T-helper 1 cell treated with Interleukin-12 subunit alpha and Interleukin-12 subunit beta and Interleukin-4 antibody, amounts not matched to agents 30 μg/mL and 1 μg/mL, for 36 hours (primary cell): Measurements from ENCODE around the gene CA7.

Experiments used
- H3K27ac Mint-ChIP-seq: one replicate; pipeline ENCODE4 v1.8.0; 2021; ENCODE audit warnings: mild to moderate bottlenecking, mixed read lengths
- H3K27me3 Mint-ChIP-seq: one replicate; pipeline ENCODE4 v1.8.0; 2021; ENCODE audit warnings: low read depth, mixed read lengths
- H3K36me3 Mint-ChIP-seq: one replicate; pipeline ENCODE4 v1.8.0; 2021; ENCODE audit warnings: low read depth, mixed read lengths
- H3K4me1 Mint-ChIP-seq: one replicate; pipeline ENCODE4 v1.8.0; 2021; ENCODE audit warnings: low read depth, mixed read lengths
- H3K4me3 Mint-ChIP-seq: one replicate; pipeline ENCODE4 v1.8.0; 2021; ENCODE audit warnings: mild to moderate bottlenecking, moderate library complexity, mixed read lengths
- H3K9me3 Mint-ChIP-seq: one replicate; pipeline ENCODE4 v1.8.0; 2021; ENCODE audit warnings: mixed read lengths

CA7 gene

DNA sequence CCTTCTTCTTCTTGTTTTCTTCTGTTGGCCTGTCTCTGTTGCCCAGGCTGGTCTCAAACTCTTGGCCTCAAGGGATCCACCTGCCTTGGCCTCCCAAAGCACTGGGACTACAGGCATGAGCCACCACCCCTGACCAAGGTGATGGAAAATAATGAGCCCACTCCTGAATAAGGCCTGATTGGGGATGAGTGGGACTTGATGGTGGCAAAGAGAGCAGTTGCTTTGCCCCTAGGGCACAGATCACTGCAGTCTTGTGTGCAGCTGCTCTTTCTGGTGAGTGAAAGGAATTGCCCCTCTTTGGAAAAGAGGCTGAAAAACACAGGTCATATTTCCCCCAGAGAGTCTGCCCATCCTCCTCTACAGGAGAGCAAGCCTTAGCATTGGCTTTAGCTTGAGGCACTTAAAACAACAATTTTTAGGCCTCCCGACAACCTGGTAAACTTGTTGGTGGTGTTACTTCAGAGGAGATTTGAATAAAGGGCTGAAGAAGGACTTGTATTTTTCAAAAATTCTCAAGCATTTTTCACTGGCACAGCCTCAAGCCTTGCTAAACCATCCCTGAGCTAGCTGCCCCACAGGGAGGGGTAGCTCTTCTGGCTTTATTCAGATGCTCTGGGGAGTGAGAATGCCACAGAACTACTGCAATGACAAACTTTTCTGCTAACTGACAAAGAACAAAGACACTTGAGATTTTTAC is 30.0 kb downstream of the CA7 start:
- peaks cover 40% of the 10 kb centered on the region for H3K4me1 Mint-ChIP-seq
- H3K36me3 Mint-ChIP-seq, result no peaks in the 10 kb centered on the region
- H3K27me3 Mint-ChIP-seq, result no peaks in the 10 kb centered on the region
- H3K4me3 Mint-ChIP-seq, result peak overlapping the region; percentile 65
- H3K9me3 Mint-ChIP-seq, result no peaks in the 10 kb centered on the region
- peak overlapping the region; percentile 95 for H3K27ac Mint-ChIP-seq

DNA sequence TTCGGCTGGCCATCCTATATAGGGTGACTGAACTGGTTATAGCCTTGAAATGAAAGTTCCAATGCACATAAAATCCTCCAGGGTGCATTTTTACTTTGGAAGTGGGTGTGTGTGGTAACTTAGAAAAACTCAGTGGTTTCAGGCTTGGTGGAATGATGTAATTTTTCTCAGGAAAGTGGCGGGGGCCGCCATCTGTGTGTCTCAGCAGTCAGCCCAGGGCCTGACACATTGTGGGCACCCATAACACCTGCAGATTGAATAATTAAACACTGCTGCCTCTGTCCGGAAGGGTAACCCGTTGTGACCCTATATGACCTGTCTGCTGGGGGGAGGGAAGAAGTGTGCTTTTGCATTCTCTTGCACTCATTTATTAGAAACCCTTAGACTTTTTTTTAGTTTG is 33.9 kb downstream of the CA7 start:
- Mint-ChIP-seq H3K4me1 (peaks cover 54% of the 10 kb centered on the region), H3K27me3 (no peaks in the 10 kb centered on the region), H3K9me3 (no peaks in the 10 kb centered on the region), H3K4me3 (peak overlapping the region; percentile 45), H3K36me3 (peaks cover 2% of the 10 kb centered on the region), H3K27ac (peak overlapping the region; percentile 65)

DNA sequence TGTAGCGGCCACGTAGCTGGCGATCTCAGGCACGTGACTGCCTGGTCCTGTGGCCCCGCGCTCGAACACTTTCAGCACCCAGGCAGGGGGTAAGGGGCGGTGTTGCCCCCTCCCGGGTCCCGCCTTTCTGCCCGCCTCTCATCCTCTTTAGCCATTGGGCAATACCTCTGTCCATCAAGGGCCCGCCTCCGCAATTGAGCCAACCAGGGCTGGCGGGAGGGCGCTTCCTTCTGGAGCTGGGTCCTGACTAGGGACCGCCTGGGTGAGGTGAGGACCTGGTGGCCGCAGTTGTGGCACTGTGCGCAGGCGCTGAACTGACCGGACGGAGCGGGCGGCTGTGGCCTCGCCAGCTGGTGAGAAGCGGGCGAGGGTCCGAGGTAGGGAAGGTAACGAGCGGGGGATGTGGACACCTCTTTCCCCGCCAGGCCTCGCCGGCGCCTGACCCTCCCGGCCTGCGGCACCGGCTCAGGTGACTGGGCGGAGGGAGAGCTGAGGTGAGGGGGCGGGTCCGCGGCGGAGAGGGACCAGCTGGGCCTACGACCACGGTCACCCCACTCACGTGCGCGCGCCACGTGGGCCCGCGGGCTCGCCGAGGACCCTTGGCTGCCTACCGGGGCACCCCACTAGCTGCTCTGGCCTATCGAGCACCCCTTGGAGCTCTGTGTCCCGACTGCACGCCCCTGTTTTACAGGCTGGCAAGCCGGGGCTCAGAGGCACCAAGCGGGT is 36.2 kb downstream of the CA7 start, which contains the start of gene PDP2:
Gene PDP2, plus strand, starts transcription at position 228 of the 726 bp plus-strand sequence. CDS start 3,770 bp downstream, outside the sequence.
- H3K4me3 Mint-ChIP-seq, result peak within 1 kb of the TSS; percentile 100
- H3K27me3 Mint-ChIP-seq, result no peaks in the 10 kb centered on the region
- peaks cover 42% of the 10 kb centered on the region for H3K4me1 Mint-ChIP-seq
- H3K9me3 Mint-ChIP-seq, result no peaks in the 10 kb centered on the region
- H3K36me3 Mint-ChIP-seq, result peaks cover 11% of the 10 kb centered on the region
- H3K27ac Mint-ChIP-seq, result peak within 1 kb of the TSS; percentile 95

DNA sequence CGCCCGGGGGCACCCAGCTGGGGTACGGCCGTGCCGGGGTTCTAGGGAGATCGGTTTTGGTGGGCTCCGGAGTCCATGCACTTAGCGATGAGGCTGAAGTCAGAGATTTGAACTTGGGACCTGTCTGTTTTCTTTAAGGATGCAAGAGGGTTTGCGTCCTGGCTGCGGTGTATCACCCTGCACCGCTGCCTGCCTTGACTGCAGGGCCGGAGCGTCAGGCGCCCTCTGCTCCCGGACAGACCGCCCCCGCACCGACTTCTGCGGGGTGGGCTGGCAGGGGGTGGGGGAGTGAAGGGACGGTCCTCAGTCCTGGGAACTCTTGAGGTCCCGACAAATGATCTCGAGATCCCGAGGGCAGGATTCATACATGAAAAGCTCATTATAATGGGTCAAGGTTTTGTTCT is 36.8 kb downstream of the CA7 start:
- H3K4me3 Mint-ChIP-seq, result peak overlapping the region; percentile 100
- H3K27me3 Mint-ChIP-seq, result no peaks in the 10 kb centered on the region
- H3K36me3 Mint-ChIP-seq, result peaks cover 14% of the 10 kb centered on the region
- H3K9me3 Mint-ChIP-seq, result no peaks in the 10 kb centered on the region
- no peak overlapping the region for H3K27ac Mint-ChIP-seq
- peaks cover 44% of the 10 kb centered on the region for H3K4me1 Mint-ChIP-seq

DNA sequence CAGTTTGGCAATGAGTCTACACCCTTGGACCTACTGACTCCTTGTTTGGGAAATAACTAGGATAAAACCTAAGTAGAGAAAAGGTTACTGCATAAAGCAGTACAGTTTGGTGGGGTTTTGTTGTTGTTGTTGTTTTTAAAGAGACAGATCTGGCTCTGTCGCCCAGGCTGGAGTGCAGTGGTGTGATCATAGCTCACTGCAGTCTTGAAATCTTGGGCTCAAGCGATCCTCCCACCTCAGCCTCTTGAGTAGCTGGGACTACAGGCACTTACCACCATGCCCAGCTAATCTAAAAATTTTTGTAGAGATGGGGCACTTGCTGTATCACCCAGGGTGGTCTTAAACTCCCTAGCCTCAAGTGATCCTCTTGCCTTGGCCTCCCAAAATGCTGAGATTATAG is 37.3 kb downstream of the CA7 start:
- peaks cover 41% of the 10 kb centered on the region for H3K4me1 Mint-ChIP-seq
- H3K9me3 Mint-ChIP-seq, result no peaks in the 10 kb centered on the region
- H3K27ac Mint-ChIP-seq, result no peak overlapping the region
- no peaks in the 10 kb centered on the region for H3K27me3 Mint-ChIP-seq
- peak overlapping the region; percentile 100 for H3K4me3 Mint-ChIP-seq
- H3K36me3 Mint-ChIP-seq, result peaks cover 15% of the 10 kb centered on the region

DNA sequence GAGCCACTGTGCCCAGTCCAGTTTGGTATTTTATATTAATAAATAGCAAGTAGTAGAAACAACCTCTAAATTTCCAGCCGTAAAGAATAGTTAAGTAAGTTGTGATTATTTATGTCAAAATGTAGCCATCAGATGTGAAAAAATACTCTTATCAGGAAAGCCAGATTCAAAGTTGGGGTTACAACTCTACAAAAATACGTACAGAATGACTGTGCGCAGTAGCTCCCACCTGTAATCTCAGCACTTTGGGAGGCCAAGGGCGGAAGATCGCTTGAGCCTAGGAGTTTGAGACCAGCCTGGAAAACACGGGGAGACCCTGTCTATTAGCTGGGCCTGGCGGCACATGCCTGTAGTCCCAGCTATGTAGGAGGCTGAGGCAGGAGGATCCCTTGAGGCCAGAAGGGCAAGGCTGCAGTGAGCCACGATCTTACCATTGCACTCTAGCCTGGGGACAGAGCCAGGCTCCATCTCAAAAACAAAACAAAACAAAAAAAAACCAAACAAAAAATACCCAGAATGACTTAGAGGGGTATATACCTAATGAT is 37.8 kb downstream of the CA7 start:
- Mint-ChIP-seq H3K9me3 (no peaks in the 10 kb centered on the region), H3K36me3 (peaks cover 19% of the 10 kb centered on the region), H3K27ac (no peak overlapping the region), H3K27me3 (no peaks in the 10 kb centered on the region), H3K4me1 (peaks cover 44% of the 10 kb centered on the region), H3K4me3 (peak overlapping the region; percentile 40)

DNA sequence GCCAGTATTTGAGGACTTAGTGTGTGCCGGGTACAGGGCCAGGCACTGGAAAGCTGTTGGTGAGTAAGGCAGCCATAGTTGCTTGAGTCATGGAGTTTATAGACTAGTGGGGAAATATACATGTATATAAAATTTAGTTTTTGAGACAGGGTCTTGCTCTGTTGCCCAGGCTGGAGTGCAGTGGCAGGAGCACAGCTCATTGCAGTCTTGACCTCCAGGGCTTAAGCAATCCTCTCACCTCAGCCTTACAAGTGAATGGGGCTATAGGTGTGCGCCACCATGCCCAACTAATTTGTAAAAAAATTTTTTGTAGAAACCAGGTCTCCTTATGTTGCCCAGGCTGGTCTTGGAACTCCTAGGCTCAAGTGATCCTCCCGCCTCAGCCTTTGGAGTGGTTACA is 38.5 kb downstream of the CA7 start:
- peaks cover 49% of the 10 kb centered on the region for H3K4me1 Mint-ChIP-seq
- no peak overlapping the region for H3K4me3 Mint-ChIP-seq
- no peaks in the 10 kb centered on the region for H3K27me3 Mint-ChIP-seq
- H3K27ac Mint-ChIP-seq, result no peak overlapping the region
- H3K36me3 Mint-ChIP-seq, result peaks cover 22% of the 10 kb centered on the region
- no peaks in the 10 kb centered on the region for H3K9me3 Mint-ChIP-seq

DNA sequence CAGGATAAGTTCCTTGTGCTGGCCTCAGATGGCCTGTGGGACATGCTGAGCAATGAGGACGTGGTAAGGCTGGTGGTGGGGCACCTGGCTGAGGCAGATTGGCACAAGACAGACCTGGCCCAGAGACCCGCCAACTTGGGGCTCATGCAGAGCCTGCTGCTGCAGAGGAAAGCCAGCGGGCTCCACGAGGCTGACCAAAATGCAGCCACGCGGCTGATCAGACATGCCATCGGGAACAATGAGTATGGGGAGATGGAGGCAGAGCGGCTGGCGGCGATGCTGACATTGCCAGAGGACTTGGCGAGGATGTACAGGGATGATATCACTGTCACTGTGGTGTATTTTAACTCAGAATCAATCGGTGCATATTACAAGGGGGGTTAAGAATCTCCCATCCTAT is 41.3 kb downstream of the CA7 start:
- Mint-ChIP-seq H3K4me1 (peaks cover 28% of the 10 kb centered on the region), H3K9me3 (no peaks in the 10 kb centered on the region), H3K27me3 (no peaks in the 10 kb centered on the region), H3K27ac (no peak overlapping the region), H3K4me3 (no peak overlapping the region), H3K36me3 (peaks cover 23% of the 10 kb centered on the region)

DNA sequence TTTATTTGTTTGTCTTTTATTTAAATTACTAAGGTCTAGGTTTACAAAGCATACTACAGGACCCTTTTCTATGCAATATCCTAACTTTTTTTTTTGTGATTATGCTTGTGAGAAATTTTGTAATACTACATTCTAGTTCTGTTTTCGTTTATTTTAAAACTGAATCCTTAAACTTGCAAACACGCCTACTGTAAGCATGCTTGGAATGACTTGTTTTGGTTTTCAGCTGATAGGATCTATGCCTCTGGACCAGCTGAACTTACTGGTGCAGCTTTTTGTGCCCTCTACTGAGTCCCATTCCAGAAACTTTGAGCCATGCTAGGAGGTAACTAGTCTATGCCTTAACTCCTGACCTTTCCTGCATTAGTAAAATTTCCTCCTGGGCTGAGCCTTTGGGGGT is 42.1 kb downstream of the CA7 start:
- Mint-ChIP-seq H3K27ac (no peak overlapping the region), H3K9me3 (no peaks in the 10 kb centered on the region), H3K4me3 (no peak overlapping the region), H3K4me1 (peaks cover 28% of the 10 kb centered on the region), H3K27me3 (no peaks in the 10 kb centered on the region), H3K36me3 (peaks cover 23% of the 10 kb centered on the region)

DNA sequence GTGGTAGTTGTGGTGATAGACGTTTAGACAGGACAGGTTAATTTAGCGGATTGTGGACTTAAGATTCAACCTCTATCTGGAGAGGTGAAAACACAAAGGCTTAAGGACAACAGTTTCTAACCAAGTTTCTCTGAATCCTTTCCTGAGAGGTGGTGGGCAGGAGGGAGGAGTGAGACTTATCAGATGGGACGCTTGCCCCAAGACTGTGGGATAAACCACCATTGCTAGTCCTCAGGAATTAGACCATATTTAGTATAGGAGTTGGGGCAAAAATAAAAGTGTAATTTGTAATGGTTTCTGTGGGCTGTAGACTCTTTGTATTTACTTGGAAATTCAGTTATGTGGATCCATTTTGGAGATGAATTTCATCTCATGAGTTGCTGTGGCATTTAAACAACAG is 42.7 kb downstream of the CA7 start:
- Mint-ChIP-seq H3K36me3 (peaks cover 23% of the 10 kb centered on the region), H3K27ac (no peak overlapping the region), H3K27me3 (no peaks in the 10 kb centered on the region), H3K4me1 (peaks cover 27% of the 10 kb centered on the region), H3K9me3 (no peaks in the 10 kb centered on the region), H3K4me3 (no peak overlapping the region)

DNA sequence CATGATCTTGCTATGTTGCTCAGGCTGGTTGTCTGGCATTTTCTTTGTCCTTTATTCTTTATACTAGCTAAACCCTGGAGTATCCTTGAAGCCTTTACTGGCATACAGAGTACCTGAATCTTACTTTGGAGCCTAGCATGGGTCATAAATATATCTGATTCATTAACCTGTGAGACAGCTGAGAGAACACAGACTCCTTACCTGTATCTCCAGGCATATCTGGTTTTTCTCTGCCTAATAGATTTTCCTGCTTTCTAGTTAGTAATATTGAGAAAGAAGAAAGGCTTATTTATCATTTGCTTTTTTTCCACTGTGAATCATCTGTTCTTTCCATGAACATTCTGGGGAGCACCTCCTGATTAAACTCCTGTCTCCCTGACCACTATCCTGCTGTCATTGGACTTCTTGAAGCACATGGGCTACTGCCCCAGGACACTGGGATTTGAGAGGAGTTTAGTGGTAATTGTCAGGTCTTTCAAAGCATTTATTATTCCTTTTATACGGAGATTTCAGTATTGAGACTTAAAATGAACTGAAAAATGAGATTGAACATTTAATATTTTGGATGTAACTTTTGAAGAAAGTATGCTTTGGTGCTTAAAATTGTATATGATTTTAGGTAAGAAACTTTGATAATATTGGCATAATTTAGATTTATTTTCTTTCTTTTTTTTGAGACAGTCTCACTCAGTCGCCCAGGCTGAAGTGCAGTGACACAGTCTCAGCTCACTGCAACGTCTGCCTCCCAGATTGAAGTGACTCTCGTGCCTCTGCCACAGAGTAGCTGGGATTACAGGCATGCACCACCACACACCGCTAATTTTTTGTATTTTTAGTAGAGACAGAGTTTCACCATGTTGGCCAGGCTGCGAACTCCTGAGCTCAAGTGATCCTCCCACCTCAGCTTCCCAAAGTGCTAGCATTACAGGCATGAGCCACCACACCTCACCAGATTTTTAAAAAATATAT is 44.7 kb downstream of the CA7 start:
- H3K4me1 Mint-ChIP-seq, result peaks cover 28% of the 10 kb centered on the region
- no peaks in the 10 kb centered on the region for H3K9me3 Mint-ChIP-seq
- no peaks in the 10 kb centered on the region for H3K27me3 Mint-ChIP-seq
- H3K36me3 Mint-ChIP-seq, result peaks cover 25% of the 10 kb centered on the region
- H3K4me3 Mint-ChIP-seq, result no peak overlapping the region
- H3K27ac Mint-ChIP-seq, result no peak overlapping the region

DNA sequence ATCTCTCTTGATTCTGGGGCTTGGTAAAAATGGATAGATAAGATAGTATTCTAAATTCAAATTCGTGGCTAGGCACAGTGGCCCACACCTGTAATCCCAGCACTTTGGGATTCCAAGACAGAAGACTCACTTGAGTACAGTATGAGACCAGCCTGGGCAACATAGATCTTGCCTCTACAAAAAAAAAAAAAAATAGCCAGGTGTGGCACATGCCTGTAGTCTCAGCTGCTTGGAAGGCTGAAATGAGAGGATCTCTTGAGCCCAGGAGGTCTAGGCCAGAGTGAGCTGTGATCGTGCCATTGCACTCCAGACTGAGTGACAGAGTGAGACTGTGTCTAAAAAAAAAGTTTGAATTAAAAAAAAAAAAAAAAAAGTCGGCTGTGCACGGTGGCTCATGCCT is 45.4 kb downstream of the CA7 start:
- H3K27me3 Mint-ChIP-seq, result no peaks in the 10 kb centered on the region
- no peak overlapping the region for H3K27ac Mint-ChIP-seq
- no peaks in the 10 kb centered on the region for H3K9me3 Mint-ChIP-seq
- no peak overlapping the region for H3K4me3 Mint-ChIP-seq
- H3K4me1 Mint-ChIP-seq, result peaks cover 30% of the 10 kb centered on the region
- peaks cover 22% of the 10 kb centered on the region for H3K36me3 Mint-ChIP-seq

DNA sequence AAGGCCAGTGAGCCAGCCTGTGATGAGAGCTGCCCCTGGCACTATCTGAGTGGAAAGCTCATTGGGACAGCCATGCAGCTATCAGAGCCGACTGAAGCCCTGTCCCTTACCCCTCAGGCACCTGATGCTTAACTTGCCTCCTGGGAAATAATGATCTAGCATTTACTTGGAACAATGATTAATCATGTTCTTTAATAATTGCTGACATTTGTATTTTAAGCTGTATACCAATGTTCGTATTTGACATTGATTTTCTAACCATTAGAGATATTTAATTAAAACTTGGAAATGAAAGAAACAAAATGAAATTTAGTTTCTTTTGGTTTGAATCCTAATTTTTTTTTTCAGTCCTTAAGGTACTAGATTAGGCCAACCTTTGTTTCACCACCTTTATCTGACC is 46.6 kb downstream of the CA7 start:
- Mint-ChIP-seq H3K9me3 (no peaks in the 10 kb centered on the region), H3K27ac (no peak overlapping the region), H3K27me3 (no peaks in the 10 kb centered on the region), H3K36me3 (peaks cover 13% of the 10 kb centered on the region), H3K4me1 (peaks cover 30% of the 10 kb centered on the region), H3K4me3 (no peak overlapping the region)

DNA sequence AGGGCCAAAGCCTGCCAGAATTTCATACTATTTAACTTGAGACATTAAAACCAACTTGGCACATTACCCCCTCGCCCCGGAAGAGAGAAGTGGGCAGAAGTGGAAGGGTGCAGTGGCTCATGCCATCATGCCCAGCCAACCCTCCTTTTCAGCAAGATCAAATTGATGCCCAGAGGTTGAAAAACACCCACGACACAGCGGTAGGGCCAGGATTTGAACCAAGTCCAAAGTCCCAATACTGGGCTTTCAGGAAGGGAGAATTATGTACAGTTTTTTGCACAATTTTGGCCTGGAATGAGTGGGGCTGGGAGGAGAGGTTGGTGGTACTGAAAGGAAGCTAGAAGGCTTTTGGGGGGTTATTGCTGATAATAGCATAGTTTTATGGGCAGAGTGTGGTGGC is 47.1 kb downstream of the CA7 start:
- Mint-ChIP-seq H3K4me1 (peaks cover 31% of the 10 kb centered on the region), H3K27ac (no peak overlapping the region), H3K27me3 (no peaks in the 10 kb centered on the region), H3K9me3 (no peaks in the 10 kb centered on the region), H3K4me3 (no peak overlapping the region), H3K36me3 (peaks cover 13% of the 10 kb centered on the region)
